Epidermal melanocyte (primary cell): ENCODE data around the gene SSBP2.
"Not testable (repeated sequence)": the region's sequence is repeated elsewhere in the genome, so short reads cannot be mapped to it uniquely, and the experiment has no call there.

Source experiments
- DNase-seq: peaks from one replicate; pipeline ENCODE4 v3.0.0; 2011; ENCODE audit warnings: low spot score; ENCODE audit not compliant: insufficient read length

The SSBP2 gene

DNA sequence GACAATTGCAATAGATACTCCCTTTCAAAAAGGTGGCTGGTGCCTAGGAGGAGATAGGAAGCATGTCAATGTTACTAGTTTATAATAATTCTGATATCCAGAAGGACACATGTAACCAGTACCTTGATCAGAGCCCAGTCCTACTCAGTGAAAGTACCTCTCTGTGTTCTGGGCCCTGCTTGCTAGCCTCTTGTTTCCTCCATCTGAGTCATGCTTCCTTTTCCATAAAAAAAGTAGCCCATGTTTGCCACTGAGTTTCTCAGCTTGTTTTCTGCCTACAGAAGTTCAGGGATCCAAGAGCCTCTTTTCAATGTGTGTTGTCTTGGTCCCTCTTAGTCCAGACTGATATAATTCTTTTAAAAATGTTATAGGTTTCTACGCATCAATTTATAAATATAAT is 149.0 kb downstream of the SSBP2 start:
- no peak for DNase-seq

- DNase-seq, result not testable (repeated sequence)
These were observed 158.8 kb downstream of the SSBP2 start for GRCh38 chr5:81592085-81592484.

- DNase-seq, result no peak
These were observed 160.2 kb downstream of the SSBP2 start for GRCh38 chr5:81590498-81591384.

GRCh38 chr5:81579262-81579924 is 171.5 kb downstream of the SSBP2 start:
- no peak for DNase-seq

DNA sequence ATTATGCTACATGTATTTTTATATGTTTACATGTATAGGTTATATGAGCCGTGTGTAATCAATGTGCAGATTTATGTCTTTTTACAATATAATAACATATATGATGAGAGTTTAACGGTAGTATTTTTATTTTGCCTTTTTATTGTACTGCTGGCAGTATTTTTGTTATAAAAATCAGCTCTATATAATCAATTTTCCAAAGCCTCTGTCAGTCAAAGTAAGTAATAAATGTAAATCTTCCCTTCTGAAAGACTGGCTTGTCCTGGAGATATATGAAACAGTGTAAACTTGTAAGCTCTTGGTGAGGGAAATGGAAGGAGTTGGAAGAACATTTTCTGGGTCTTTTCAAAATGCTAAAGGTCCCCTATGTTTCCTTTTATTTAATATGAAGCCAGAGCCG is 173.8 kb downstream of the SSBP2 start:
- DNase-seq, result no peak

GRCh38 chr5:81575924-81576323 is 175.0 kb downstream of the SSBP2 start:
- DNase-seq, result no peak

GRCh38 chr5:81572201-81572600 is 178.7 kb downstream of the SSBP2 start:
- no peak for DNase-seq

GRCh38 chr5:81558188-81558587 is 192.7 kb downstream of the SSBP2 start:
- no peak for DNase-seq

- no peak for DNase-seq
These were observed 194.1 kb downstream of the SSBP2 start for GRCh38 chr5:81556809-81557208.

DNA sequence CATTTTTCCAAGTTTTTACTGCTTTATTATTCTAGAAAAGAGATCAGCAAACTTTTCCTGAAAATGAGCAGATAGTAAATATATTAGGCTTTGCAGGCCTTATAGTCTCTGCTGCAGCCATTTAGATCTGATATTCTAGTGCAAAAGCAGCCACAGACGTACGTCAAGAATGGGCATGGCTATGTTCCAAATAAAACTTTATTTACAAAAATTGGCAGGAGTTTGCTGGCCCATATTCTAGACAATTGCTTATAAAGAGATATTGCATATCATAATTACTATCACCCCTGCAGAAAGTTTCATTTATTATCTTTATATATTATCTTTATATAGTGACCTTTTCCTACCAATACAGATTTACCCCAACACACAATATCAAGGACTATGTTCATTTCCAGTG is 195.0 kb downstream of the SSBP2 start:
- DNase-seq, result no peak

DNA sequence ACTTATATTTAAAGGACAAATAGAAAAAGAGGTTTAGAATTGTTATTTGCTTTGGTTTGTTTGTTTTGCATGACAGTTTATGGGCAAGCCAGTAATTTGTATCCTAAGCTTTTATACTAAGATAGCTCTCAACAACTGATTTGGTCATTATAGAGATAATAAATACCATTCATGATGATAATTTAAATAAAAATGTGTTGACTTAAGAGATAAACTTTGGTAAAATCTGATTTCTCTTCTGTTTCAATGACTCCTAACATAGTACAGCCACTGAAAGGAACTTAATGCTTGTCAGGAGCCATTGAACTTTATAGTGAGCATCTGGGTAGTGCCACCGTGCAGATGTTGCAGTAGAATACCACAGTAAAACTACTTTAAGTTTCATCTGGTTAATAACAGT is 196.2 kb downstream of the SSBP2 start:
- no peak for DNase-seq

DNA sequence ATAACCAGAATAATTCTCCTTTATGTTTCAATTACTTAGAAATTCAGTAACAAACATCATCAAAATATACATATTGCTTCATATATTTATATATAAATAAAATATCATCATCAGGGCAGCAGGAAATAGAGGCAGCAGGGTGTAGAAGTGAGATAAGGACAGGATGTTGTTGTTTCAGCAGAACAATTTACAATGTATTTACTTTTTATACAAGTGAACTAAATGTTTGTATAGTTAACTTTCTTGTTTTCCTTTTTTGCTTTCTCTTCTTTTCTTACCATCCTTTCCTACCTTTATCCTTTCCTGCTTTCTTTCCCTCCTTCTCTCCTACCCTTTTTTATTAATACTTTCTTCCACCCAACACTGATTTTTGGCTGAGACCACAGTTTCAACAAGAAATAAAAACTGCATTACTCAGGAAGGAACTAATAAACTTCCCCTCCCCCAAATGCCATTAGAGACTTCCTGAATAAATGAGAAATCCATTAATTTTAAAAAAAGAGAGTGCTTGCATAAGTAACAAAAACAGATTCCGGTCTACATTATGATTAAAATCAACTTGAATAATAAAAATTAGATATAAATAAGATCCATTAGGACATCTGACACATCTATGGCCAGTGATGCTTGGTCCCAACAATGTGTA is 197.2 kb downstream of the SSBP2 start:
- DNase-seq, result no peak

DNA sequence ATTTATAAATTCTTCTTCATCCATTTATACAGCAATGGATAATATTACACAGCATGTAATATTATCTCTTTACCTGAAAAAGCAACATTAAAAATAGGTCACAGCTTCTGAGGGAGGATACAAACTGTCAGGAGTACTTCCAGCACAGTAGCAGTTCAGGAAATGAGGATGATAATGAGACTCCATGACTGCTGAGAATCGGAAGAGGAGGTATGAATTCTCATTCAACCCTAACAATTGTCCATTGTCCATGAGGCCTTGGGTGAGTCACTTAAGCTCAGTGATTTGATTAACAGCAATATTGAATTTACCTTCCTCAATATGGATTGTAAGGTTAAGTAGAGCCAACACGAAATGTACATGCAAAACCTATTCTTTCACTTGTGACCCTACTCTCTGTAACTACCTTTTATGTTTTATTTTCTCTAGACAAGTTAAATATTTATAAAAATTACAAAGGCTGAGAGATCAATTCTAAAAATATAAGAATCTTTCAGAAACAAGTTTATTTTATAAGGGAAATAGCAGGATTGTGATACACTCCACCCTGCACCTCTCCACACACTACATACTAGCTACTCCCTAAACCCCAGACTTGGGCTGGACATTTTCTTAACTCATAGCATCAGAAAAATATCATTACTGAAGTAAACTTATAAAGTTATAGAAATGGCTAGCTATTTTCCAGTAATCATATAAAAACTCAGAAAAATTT is 197.9 kb downstream of the SSBP2 start:
- DNase-seq, result no peak

GRCh38 chr5:81549123-81549522 is 201.8 kb downstream of the SSBP2 start:
- DNase-seq, result no peak

DNA sequence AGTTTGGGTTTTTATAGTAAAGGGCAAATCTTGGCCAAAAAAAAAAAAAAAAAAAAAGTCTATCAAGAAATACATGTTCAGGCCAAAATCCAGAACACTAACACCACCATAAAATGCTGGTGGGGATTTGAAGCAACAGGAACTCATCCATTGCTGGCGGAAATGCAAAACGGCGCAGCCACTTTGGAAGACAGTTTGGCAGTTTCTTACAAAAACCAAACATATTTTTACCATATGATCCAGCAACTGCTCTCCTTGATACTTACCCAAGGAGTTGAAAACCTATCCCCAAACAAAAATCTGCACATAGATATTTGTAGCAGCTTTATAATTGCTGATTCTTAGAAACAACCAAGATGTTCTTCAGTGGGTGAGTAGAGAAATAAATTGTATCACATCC is 203.9 kb downstream of the SSBP2 start:
- DNase-seq, result no peak

GRCh38 chr5:81545911-81546310 is 205.0 kb downstream of the SSBP2 start:
- DNase-seq, result no peak

- DNase-seq, result no peak
These were observed 206.4 kb downstream of the SSBP2 start for GRCh38 chr5:81544351-81545018.

GRCh38 chr5:81542242-81542641 is 208.7 kb downstream of the SSBP2 start:
- DNase-seq, result no peak

GRCh38 chr5:81537905-81538547 is 212.9 kb downstream of the SSBP2 start:
- no peak for DNase-seq

- DNase-seq, result no peak
These were observed 216.5 kb downstream of the SSBP2 start for GRCh38 chr5:81534441-81534840.
